ENCODE measurements around the gene LBH. TPM values are rescaled to one million over a fixed set of nuclear protein-coding genes. Genes with fewer than 3 reads are reported as not detected.
A peak's percentile ranks its signal among the peaks of the same experiment; 100 is the strongest.

The LBH gene
- total RNA-seq, 4 donors from 2014 or later: 120 to 1,007 (median 283) TPM

DNA sequence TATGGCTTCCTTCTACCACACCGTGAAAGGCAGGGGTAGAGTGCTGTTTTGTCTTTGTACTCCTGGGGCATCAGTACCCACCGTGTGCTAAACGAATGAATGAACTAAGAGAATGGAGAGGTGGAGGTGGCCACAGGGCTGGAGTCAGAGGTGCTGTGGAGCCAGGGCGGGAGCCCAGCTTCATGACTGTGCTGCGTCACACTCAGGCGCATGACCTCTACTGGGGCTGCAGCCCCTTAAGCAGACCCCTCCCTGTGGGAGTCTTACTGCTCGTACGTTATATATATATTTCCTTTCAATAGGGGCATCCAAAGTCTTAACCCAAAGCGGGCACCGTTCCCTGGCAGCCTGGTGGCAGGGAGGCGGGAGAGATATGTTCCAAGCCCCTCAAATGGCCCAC lies 18.0 kb upstream of the LBH start:
- Histone ChIP-seq H3K9me3 (no peaks in the 10 kb centered on the region), H3K27ac (replicated peaks in 1 of 4) (no peak overlapping the region), H3K4me1 (peaks cover 15 to 30% (median 20%) of the 10 kb centered on the region in 4 donors), H3K27me3 (no peaks in the 10 kb centered on the region), H3K4me3 (no peak overlapping the region), H3K36me3 (no peaks in the 10 kb centered on the region)
- no peak for DNase-seq (ENCODE audit: extremely low spot score)
- TF ChIP-seq POLR2A (IDR thresholded peaks at IDR 0.05; ENCODE audit: low read depth): no peak
- TF ChIP-seq POLR2AphosphoS5 (IDR thresholded peaks at IDR 0.05): no peak
- 93% methylated on average over 11 of the region's 11 CpGs for WGBS
- intact Hi-C loops (cut with DNase I): no loop called here

DNA sequence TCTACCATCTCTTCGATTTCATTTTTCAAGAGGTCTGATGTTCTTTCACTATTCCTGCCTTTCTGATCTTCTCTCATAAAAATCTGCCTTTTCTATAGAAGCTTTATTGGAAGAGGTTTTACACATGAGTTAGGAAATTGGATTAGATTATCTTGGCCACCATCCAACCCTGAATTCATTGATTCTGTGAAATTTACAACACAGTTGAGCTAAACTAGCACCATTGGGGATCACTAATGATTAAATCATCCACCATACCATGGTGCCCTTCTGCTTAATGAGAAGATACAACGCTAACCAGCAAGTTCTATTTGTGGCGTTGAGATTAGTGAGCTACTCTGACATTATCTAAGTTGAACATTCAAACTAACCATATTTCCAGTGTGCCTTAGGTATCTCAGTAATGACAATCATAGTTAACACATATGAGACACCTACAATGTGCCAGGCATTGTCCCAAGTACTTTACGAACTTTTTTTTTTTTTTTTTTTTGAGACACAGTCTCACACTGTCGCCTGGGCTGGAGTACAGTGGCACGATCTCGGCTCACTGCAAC lies 17.3 kb upstream of the LBH start:
- no peak overlapping the region for H3K27ac ChIP-seq (replicated peaks in 1 of 4)
- no peaks in the 10 kb centered on the region for H3K9me3 ChIP-seq
- intact Hi-C loops (cut with DNase I): no loop called here
- DNase-seq (ENCODE audit: extremely low spot score): no peak
- H3K27me3 ChIP-seq: no peaks in the 10 kb centered on the region
- H3K4me1 ChIP-seq: peaks cover 10 to 25% (median 16%) of the 10 kb centered on the region in 4 donors
- H3K36me3 ChIP-seq: no peaks in the 10 kb centered on the region
- WGBS: 96% methylated on average over 7 of the region's 7 CpGs
- no peak overlapping the region for H3K4me3 ChIP-seq
- TF ChIP-seq EP300 (IDR thresholded peaks at IDR 0.05) (no peak), POLR2A (IDR thresholded peaks at IDR 0.05; ENCODE audit: low read depth) (no peak), POLR2AphosphoS5 (IDR thresholded peaks at IDR 0.05) (no peak)
- TF ChIP-seq, protein P1, sequence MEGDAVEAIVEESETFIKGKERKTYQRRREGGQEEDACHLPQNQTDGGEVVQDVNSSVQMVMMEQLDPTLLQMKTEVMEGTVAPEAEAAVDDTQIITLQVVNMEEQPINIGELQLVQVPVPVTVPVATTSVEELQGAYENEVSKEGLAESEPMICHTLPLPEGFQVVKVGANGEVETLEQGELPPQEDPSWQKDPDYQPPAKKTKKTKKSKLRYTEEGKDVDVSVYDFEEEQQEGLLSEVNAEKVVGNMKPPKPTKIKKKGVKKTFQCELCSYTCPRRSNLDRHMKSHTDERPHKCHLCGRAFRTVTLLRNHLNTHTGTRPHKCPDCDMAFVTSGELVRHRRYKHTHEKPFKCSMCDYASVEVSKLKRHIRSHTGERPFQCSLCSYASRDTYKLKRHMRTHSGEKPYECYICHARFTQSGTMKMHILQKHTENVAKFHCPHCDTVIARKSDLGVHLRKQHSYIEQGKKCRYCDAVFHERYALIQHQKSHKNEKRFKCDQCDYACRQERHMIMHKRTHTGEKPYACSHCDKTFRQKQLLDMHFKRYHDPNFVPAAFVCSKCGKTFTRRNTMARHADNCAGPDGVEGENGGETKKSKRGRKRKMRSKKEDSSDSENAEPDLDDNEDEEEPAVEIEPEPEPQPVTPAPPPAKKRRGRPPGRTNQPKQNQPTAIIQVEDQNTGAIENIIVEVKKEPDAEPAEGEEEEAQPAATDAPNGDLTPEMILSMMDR (IDR thresholded peaks at IDR 0.05): no peak

DNA sequence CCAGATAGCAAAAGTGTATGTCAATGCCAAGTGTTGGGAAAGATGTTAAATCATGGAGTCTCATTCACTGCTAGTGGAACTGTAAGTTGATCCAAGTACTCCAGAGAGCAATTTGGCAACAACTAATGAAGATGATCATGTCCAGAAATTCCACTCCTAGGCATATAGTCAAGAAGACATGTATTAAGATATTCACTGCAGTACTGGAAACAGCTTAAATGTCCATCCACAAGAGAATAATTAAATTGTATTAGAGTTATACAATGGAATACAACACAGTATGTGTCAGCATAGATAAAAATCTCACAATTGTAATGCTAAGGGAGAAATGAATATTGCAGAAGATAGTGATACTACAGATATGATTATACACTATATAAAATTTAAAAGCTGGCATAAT lies 15.2 kb upstream of the LBH start:
- intact Hi-C loops (cut with DNase I): no loop called here

DNA sequence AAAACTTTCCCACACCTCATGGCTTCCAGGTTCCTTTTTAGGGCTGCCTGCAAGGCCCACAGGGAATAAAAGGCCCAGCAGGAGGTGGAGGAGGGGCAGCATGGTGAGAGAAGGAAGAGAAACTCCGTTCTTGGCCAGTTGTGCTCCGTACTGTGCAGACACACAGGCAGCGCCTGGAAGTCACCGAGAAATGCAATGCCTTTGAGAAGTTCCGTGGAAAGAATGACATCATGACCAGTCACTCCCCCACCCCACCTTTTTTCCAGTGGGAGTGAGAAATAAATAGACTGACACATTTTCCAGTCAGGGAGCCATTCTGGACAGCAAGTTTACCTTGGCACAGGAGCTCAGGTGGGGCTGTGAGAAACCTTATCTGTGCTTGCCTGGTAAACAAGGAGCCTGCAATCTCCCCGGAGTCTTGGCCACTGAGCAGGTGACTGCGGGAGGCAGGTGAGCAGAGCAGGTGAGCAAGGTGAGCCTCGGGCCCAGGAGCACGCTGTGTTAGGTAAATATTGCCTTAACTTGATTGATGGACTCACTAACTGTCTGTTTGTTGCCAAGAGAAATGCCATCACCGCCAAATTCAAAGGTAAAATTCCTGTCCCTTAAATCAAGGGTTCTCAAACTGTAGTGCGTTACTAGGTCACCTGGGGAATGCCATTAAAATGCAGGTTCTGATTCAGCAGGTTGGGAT lies 13.5 kb upstream of the LBH start:
- H3K27ac ChIP-seq (replicated peaks in 1 of 4): peak overlapping the region in 1 of 4 donors; percentile 16
- peaks cover 10 to 25% (median 16%) of the 10 kb centered on the region in 4 donors for H3K4me1 ChIP-seq
- H3K9me3 ChIP-seq: no peaks in the 10 kb centered on the region
- 47% methylated on average over 7 of the region's 11 CpGs for WGBS
- no peak overlapping the region for H3K4me3 ChIP-seq
- H3K27me3 ChIP-seq: no peaks in the 10 kb centered on the region
- DNase-seq (ENCODE audit: extremely low spot score): no peak
- intact Hi-C loops (cut with DNase I): no loop called here
- TF ChIP-seq POLR2A (IDR thresholded peaks at IDR 0.05; ENCODE audit: low read depth): no peak
- TF ChIP-seq EP300 (IDR thresholded peaks at IDR 0.05): no peak
- no peak for TF ChIP-seq POLR2AphosphoS5 (IDR thresholded peaks at IDR 0.05)
- TF ChIP-seq, protein P1 (IDR thresholded peaks at IDR 0.05): no peak
- no peaks in the 10 kb centered on the region for H3K36me3 ChIP-seq

More for the DNA sequence above, 15.2 kb upstream of the LBH start:
- DNase-seq (ENCODE audit: extremely low spot score): no peak
- Histone ChIP-seq H3K4me3 (no peak overlapping the region), H3K36me3 (no peaks in the 10 kb centered on the region), H3K9me3 (no peaks in the 10 kb centered on the region), H3K27ac (replicated peaks in 1 of 4) (peak overlapping the region in 1 of 4 donors; percentile 22), H3K4me1 (peaks cover 10 to 25% (median 16%) of the 10 kb centered on the region in 4 donors), H3K27me3 (no peaks in the 10 kb centered on the region)
- TF ChIP-seq, protein P1 (IDR thresholded peaks at IDR 0.05): no peak
- no peak for TF ChIP-seq POLR2A (IDR thresholded peaks at IDR 0.05; ENCODE audit: low read depth)

DNA sequence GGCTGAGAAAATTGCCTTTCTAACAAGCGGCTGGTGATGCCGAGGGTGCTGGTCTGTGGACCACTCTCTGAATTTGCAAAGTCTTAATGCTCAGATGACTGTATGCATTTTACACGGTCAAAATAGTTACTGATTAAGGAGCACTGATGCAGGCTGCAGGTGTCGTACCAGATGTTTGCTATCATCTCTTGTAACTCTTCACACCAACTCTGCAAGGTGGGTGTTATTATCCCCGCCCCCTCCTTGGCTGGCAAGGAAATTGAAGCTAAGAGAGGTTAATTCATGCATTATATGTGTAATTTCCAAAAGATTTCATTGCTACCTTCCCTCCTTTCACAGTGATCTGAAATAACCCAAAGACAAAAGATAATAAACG lies 13.0 kb upstream of the LBH start:
- H3K36me3 ChIP-seq: no peaks in the 10 kb centered on the region
- no peak for DNase-seq (ENCODE audit: extremely low spot score)
- 92% methylated on average over 6 of the region's 6 CpGs for WGBS
- H3K9me3 ChIP-seq: no peaks in the 10 kb centered on the region
- peaks cover 10 to 25% (median 16%) of the 10 kb centered on the region in 4 donors for H3K4me1 ChIP-seq
- intact Hi-C loops (cut with DNase I): no loop called here
- TF ChIP-seq, protein P1 (IDR thresholded peaks at IDR 0.05): no peak
- no peak overlapping the region for H3K4me3 ChIP-seq
- no peak overlapping the region for H3K27ac ChIP-seq (replicated peaks in 1 of 4)
- no peaks in the 10 kb centered on the region for H3K27me3 ChIP-seq

Measured in esophagus muscularis mucosa (tissue), 4 donors.